Choroid plexus epithelial cell (primary cell): ENCODE measurements around the gene COG1.
"Not testable (repeated sequence)": the region's sequence is repeated elsewhere in the genome, so short reads cannot be mapped to it uniquely, and the experiment has no call there.

Source experiments
- DNase-seq: peaks from one replicate; pipeline ENCODE4 v3.0.0-alpha.2; 2010; ENCODE audit warnings: low read depth
- H3K4me3 ChIP-seq: 2 replicates; pipeline ENCODE4 v1.5.1; 2011; ENCODE audit warnings: low read depth, mild to moderate bottlenecking, control low read depth, low read length, moderate library complexity
- CTCF ChIP-seq: conservative IDR thresholded peaks from 2 replicates; pipeline ENCODE4 v1.5.1; 2011; ENCODE audit warnings: low read depth, mild to moderate bottlenecking, control low read depth, inconsistent platforms, low read length, moderate library complexity

The COG1 gene

GRCh38 chr17:73192894-73193701 is at the start of gene COG1:
Gene COG1, plus strand, starts transcription at chr17:73193055. Its CDS starts 15 bp downstream, at chr17:73193070.
- no peak for TF ChIP-seq CTCF
- DNase-seq = peak; percentile 89
- peak within 1 kb of the TSS; percentile 98 for H3K4me3 ChIP-seq

- H3K4me3 ChIP-seq, DNase-seq: not testable (repeated sequence)
Measured at GRCh38 chr17:73144209-73144608, 48.6 kb upstream of the COG1 start.

GRCh38 chr17:73145641-73146040 is 47.2 kb upstream of the COG1 start:
- H3K4me3 ChIP-seq = no peak overlapping the region
- no peak for TF ChIP-seq CTCF
- no peak for DNase-seq

GRCh38 chr17:73147791-73148190 is 45.1 kb upstream of the COG1 start:
- not testable (repeated sequence) for DNase-seq, H3K4me3 ChIP-seq

GRCh38 chr17:73148540-73149334 is 44.1 kb upstream of the COG1 start:
- no peak for DNase-seq
- TF ChIP-seq CTCF = no peak
- no peak overlapping the region for H3K4me3 ChIP-seq

- not testable (repeated sequence) for DNase-seq
Measured at GRCh38 chr17:73150622-73151300, 42.1 kb upstream of the COG1 start.

GRCh38 chr17:73151916-73152632 is 40.8 kb upstream of the COG1 start:
- no peak for TF ChIP-seq CTCF
- no peak for DNase-seq

More at GRCh38 chr17:73150622-73151300, 42.1 kb upstream of the COG1 start:
- not testable (repeated sequence) for H3K4me3 ChIP-seq

GRCh38 chr17:73155410-73156165 is 37.3 kb upstream of the COG1 start:
- DNase-seq = no peak
- H3K4me3 ChIP-seq = peak overlapping the region; percentile 3
- no peak for TF ChIP-seq CTCF

More at GRCh38 chr17:73151916-73152632, 40.8 kb upstream of the COG1 start:
- no peak overlapping the region for H3K4me3 ChIP-seq
